HepG2 (cell line): Measurements from ENCODE around the gene CCDC30. TPM values are rescaled to one million over a fixed set of nuclear protein-coding genes. Genes with fewer than 3 reads are reported as not detected.
A peak's percentile ranks its signal among the peaks of the same experiment; 100 is the strongest.

Source experiments
- ATAC-seq: fragments of 200-7000 bp; cut with Tn5 transposase; 3 replicates; pipeline ENCODE4 v1.9.1; 2020; ENCODE audit warnings: mild to moderate bottlenecking, moderate library complexity
- Bru-seq: library from RNA; stranded (reverse); fragments of 400-500 nt; gene quantifications from one replicate; lab custom pipeline; 2021; lab: Mats Ljungman, UMichigan
- BruChase-seq, 2 experiments: library from RNA; stranded (reverse); fragments of 400-500 nt; gene quantifications; one replicate each; lab custom pipeline; 2021; lab: Mats Ljungman, UMichigan
- BruUV-seq: library from RNA; stranded (reverse); fragments of 400-500 nt; replicated peaks from 2 replicates; lab custom pipeline; 2021; lab: Mats Ljungman, UMichigan
- CTCF ChIA-PET: fragments of 300-600 bp; formaldehyde crosslinking; extraction: SDS; loops from one replicate; lab custom pipeline; 2021; ENCODE audit warnings: low total read pairs, inconsistent platforms, low intra/inter-chr PET ratio; lab: Yijun Ruan, JAX
- POLR2A ChIA-PET: fragments of 350-600 bp; sonication (Branson Sonifier 250); formaldehyde crosslinking; loops from one replicate; lab custom pipeline; 2020; ENCODE audit warnings: antibody characterized with exemption, inconsistent platforms; lab: Yijun Ruan, JAX
- DNase-seq: peaks from one replicate; pipeline ENCODE4 v3.0.0-alpha.2; 2015; ENCODE audit warnings: low spot score
- FAIRE-seq: peaks from 3 replicates; lab custom pipeline; 2011; peaks lifted over from hg19 to GRCh38; lab: Jason Lieb, UNC
- H2AFZ ChIP-seq: one replicate; pipeline ENCODE4 v1.6.1; 2011; ENCODE audit warnings: low read length, inconsistent platforms
- H3K27ac ChIP-seq: fragments of 300-600 bp; 3 replicates; pipeline ENCODE4 v1.8.0; 2011; ENCODE audit warnings: mixed run types, mild to moderate bottlenecking, mixed read lengths, low read length, inconsistent platforms; ENCODE audit not compliant: insufficient read depth; ENCODE audit errors: extremely low read length
- H3K27me3 ChIP-seq, 2 experiments: fragments of 200-600 bp in 1 of 2; 2 replicates in 1 of 2; 3 replicates in 1 of 2; pipeline versions ENCODE4 v1.6.0 to v1.8.0; 2011; ENCODE audit warnings: low read length in 2 of 2, mild to moderate bottlenecking in 2 of 2, moderate library complexity in 2 of 2, inconsistent platforms in 1 of 2; ENCODE audit not compliant: insufficient read depth in 2 of 2, control insufficient read depth in 1 of 2
- H3K36me3 ChIP-seq, 2 experiments: fragments of 200-600 bp in 1 of 2; replicated peaks in 1 of 2; 2 replicates in 1 of 2; 3 replicates in 1 of 2; pipeline versions ENCODE4 v1.5.1 to v1.8.0; 2011; ENCODE audit warnings: low read length in 2 of 2, inconsistent platforms in 1 of 2; ENCODE audit not compliant: insufficient read depth in 2 of 2, control insufficient read depth in 1 of 2
- H3K4me1 ChIP-seq: 2 replicates; pipeline ENCODE4 v1.5.1; 2012; ENCODE audit warnings: low read length, inconsistent platforms; ENCODE audit not compliant: insufficient read depth
- H3K4me2 ChIP-seq: 2 replicates; pipeline ENCODE4 v1.6.0; 2011; ENCODE audit warnings: low read depth, low read length, inconsistent platforms
- H3K4me3 ChIP-seq, 3 experiments: fragments of 200-600 bp in 1 of 3; sonication (generic), shearing (Covaris generic) in 1 of 3; replicated peaks in 1 of 3; 2 replicates each; pipeline ENCODE4 v1.5.1; 2011 to 2016; ENCODE audit warnings: low read length in 3 of 3, inconsistent platforms in 2 of 3, low read depth in 2 of 3, mild to moderate bottlenecking in 2 of 3, control low read depth in 1 of 3, mixed read lengths in 1 of 3; ENCODE audit not compliant: insufficient read depth in 1 of 3
- H3K79me2 ChIP-seq: one replicate; pipeline ENCODE4 v1.6.1; 2011; ENCODE audit warnings: low read length, inconsistent platforms; ENCODE audit not compliant: insufficient read depth
- H3K9ac ChIP-seq: 2 replicates; pipeline ENCODE4 v1.6.0; 2011; ENCODE audit warnings: mild to moderate bottlenecking, low read depth, low read length, inconsistent platforms; ENCODE audit not compliant: insufficient read depth
- H3K9me3 ChIP-seq: 2 replicates; pipeline ENCODE4 v1.5.1; 2012; ENCODE audit warnings: mild to moderate bottlenecking, low read length
- H4K20me1 ChIP-seq: 2 replicates; pipeline ENCODE4 v1.6.0; 2011; ENCODE audit warnings: inconsistent platforms, mild to moderate bottlenecking, low read length, moderate library complexity; ENCODE audit not compliant: insufficient read depth
- CCAR2 ChIP-seq: fragments of 200-400 bp; formaldehyde crosslinking; optimal IDR thresholded peaks from 2 replicates; pipeline ENCODE3; 2018; ENCODE audit warnings: low read depth, mild to moderate bottlenecking, low read length, moderate library complexity
- CEBPB ChIP-seq: IDR thresholded peaks from 2 replicates; pipeline ENCODE4 v1.6.1; 2011; ENCODE audit warnings: low read depth, low read length, improper control_type of control experiment, borderline replicate concordance
- CENPT ChIP-seq: sonication (generic); formaldehyde crosslinking; IDR thresholded peaks from 2 replicates; pipeline ENCODE4 v1.8.0; 2022; ENCODE audit warnings: low read depth, mild to moderate bottlenecking, moderate library complexity, missing genetic modification reagents
- HNF4G ChIP-seq, 2 experiments: sonication (generic) in 1 of 2; formaldehyde crosslinking in 1 of 2; IDR thresholded peaks; 2 replicates each; pipeline versions ENCODE4 v1.4.0 to v1.6.1; 2011 to 2020; ENCODE audit warnings: borderline replicate concordance in 2 of 2, low read depth in 2 of 2, mild to moderate bottlenecking in 2 of 2, low read length in 1 of 2, missing genetic modification reagents in 1 of 2, moderate library complexity in 1 of 2
- HOXA3 ChIP-seq: sonication (generic); formaldehyde crosslinking; IDR thresholded peaks from 2 replicates; pipeline ENCODE4 v1.5.0; 2020; ENCODE audit warnings: missing genetic modification reagents
- MED13 ChIP-seq: sonication (generic); formaldehyde crosslinking; IDR thresholded peaks from 2 replicates; pipeline ENCODE4 v1.5.0; 2020; ENCODE audit warnings: missing genetic modification reagents
- MZF1 ChIP-seq: sonication (generic); formaldehyde crosslinking; IDR thresholded peaks from 2 replicates; pipeline ENCODE4 v1.8.1; 2023; ENCODE audit warnings: mild to moderate bottlenecking, missing genetic modification reagents, borderline replicate concordance
- REPIN1 ChIP-seq: sonication (generic); formaldehyde crosslinking; IDR thresholded peaks from 2 replicates; pipeline ENCODE4 v1.8.0; 2022; ENCODE audit warnings: missing genetic modification reagents, low read depth, mild to moderate bottlenecking, borderline replicate concordance
- SKI ChIP-seq: fragments of 450-650 bp; IDR thresholded peaks from one replicate; pipeline ENCODE4 v1.6.1; 2018; ENCODE audit warnings: mild to moderate bottlenecking; ENCODE audit not compliant: partially characterized antibody
- ZNF101 ChIP-seq: sonication (generic); formaldehyde crosslinking; IDR thresholded peaks from 2 replicates; pipeline ENCODE4 v1.4.0; 2020; ENCODE audit warnings: mild to moderate bottlenecking, low read depth, missing genetic modification reagents, borderline replicate concordance
- ZNF563 ChIP-seq: sonication (generic); formaldehyde crosslinking; IDR thresholded peaks from 2 replicates; pipeline ENCODE4 v1.8.0; 2022; ENCODE audit warnings: mild to moderate bottlenecking, moderate library complexity, missing genetic modification reagents
- ZNF564 ChIP-seq: sonication (generic); formaldehyde crosslinking; IDR thresholded peaks from 2 replicates; pipeline ENCODE4 v1.8.1; 2023; ENCODE audit warnings: mild to moderate bottlenecking, missing genetic modification reagents
- ZNF792 ChIP-seq: IDR thresholded peaks from 2 replicates; pipeline ENCODE4 v1.6.1; 2016
- ZNF800 ChIP-seq: sonication (generic); formaldehyde crosslinking; IDR thresholded peaks from 2 replicates; pipeline ENCODE4 v1.4.0; 2020; ENCODE audit warnings: missing genetic modification reagents
- WGBS: methylation state at CpG from one replicate; pipeline ENCODE4 v1.1.6; 2017; ENCODE audit warnings: low lambda C conversion rate; 5-methylcytosine and 5-hydroxymethylcytosine counted together
- in situ Hi-C: cut with HindIII; loops from 2 replicates; pipeline ENCODE4 v1.10.0; 2017; ENCODE audit warnings: low pct_unique_long_range_greater_than_20kb; ENCODE audit not compliant: extremely low pct_ligation_motif_present
- intact Hi-C: fragments of 100-400 bp; cut with micrococcal nuclease; formaldehyde crosslinking; loops from one replicate; pipeline ENCODE4 v1.10.0; 2022; ENCODE audit not compliant: unreplicated experiment
- long read RNA-seq, 2 experiments: library from RNA in 1 of 2; library from polyadenylated mRNA in 1 of 2; stranded (forward) in 1 of 2; unstranded in 1 of 2; transcript quantifications; one replicate each; pipeline ENCODE4 v2.0.0, GENCODE V29; 2019 to 2022
- polyA minus RNA-seq, 3 experiments: library from RNA; depleted of rRNA, polyadenylated mRNA; stranded (reverse); fragments of >200 nt; gene quantifications; 2 replicates each; pipeline ENCODE4 v1.2.3, GENCODE V29; 2011; ENCODE audit warnings: low replicate concordance in 1 of 3
- polyA plus RNA-seq, 8 experiments: library from polyadenylated mRNA; depleted of rRNA in 3 of 8; stranded (reverse) in 7 of 8; unstranded in 1 of 8; fragments of >200 nt; fragmentation: Illumina TruSeq in 4 of 8; extraction: Trizol in 4 of 8; gene quantifications; 2 replicates each; pipeline versions ENCODE4 v1.2.1 to v1.2.3, GENCODE V29; 2011 to 2016; ENCODE audit warnings: low read depth in 4 of 8, missing spikeins in 1 of 8, mixed read lengths in 1 of 8; ENCODE audit not compliant: insufficient read depth in 1 of 8
- total RNA-seq, 5 experiments: library from RNA; depleted of rRNA; stranded (reverse); fragments of >200 nt; fragmentation: Illumina TruSeq; extraction: Trizol; gene quantifications; 2 replicates each; pipeline ENCODE4 v1.2.3, GENCODE V29; 2016; ENCODE audit warnings: low read depth in 1 of 5
- TF ChIP-seq, protein P1 (sequence below): IDR thresholded peaks from 2 replicates; pipeline ENCODE4 v1.6.1; 2018; ENCODE audit warnings: missing genetic modification reagents, mild to moderate bottlenecking, missing compliant biosample characterization

The CCDC30 gene
- total RNA-seq (2016; rRNA removed; fragmentation: Illumina TruSeq; extraction: Trizol) (0.77 and 1.2 TPM in 2 replicates), polyA plus RNA-seq (2011; rRNA removed) (0.25 and 0.29 TPM in 2 replicates), polyA minus RNA-seq (2011; rRNA and poly(A)+ RNA removed; ENCODE audit: low replicate concordance) (0.50 and 1.3 TPM in 2 replicates), Bru-seq, nascent RNA (percentile 36 among the genes with signal in this experiment), BruChase-seq, experiment 1, labeled RNA remaining after a 6-hour chase (percentile 28 among the genes with signal in this experiment), BruChase-seq, experiment 2, labeled RNA remaining after a 2-hour chase (percentile 36 among the genes with signal in this experiment)
- 0.26 and 0.91 TPM in 2 replicates for total RNA-seq (2016; cell fraction: cytosol; rRNA removed; fragmentation: Illumina TruSeq; extraction: Trizol; ENCODE audit: low read depth)
- 0.56 and 0.84 TPM in 2 replicates for total RNA-seq (2016; cell fraction: insoluble cytoplasmic fraction; rRNA removed; fragmentation: Illumina TruSeq; extraction: Trizol)
- total RNA-seq (2016; cell fraction: membrane; rRNA removed; fragmentation: Illumina TruSeq; extraction: Trizol) = 0.48 and 0.74 TPM in 2 replicates
- total RNA-seq (2016; cell fraction: nucleus; rRNA removed; fragmentation: Illumina TruSeq; extraction: Trizol) = 1.5 and 2.3 TPM in 2 replicates
- polyA plus RNA-seq (2011; cell fraction: cytosol; rRNA removed) = 0.17 and 0.37 TPM in 2 replicates
- 0.76 and 1.2 TPM in 2 replicates for polyA plus RNA-seq (2011; cell fraction: nucleus; rRNA removed)
- 0.66 and 1.2 TPM in 2 replicates for polyA plus RNA-seq (2012)
- polyA plus RNA-seq (2016; cell fraction: cytosol; fragmentation: Illumina TruSeq; extraction: Trizol; ENCODE audit: low read depth) = 0.37 and 1.2 TPM in 2 replicates
- polyA plus RNA-seq (2016; cell fraction: insoluble cytoplasmic fraction; fragmentation: Illumina TruSeq; extraction: Trizol; ENCODE audit: low read depth) = 0.90 and 1.1 TPM in 2 replicates
- 0.55 and 1.2 TPM in 2 replicates for polyA plus RNA-seq (2016; cell fraction: membrane; fragmentation: Illumina TruSeq; extraction: Trizol; ENCODE audit: low read depth)
- polyA plus RNA-seq (2016; cell fraction: nucleus; fragmentation: Illumina TruSeq; extraction: Trizol; ENCODE audit: insufficient read depth, low read depth) = 4.6 and 5.3 TPM in 2 replicates
- polyA minus RNA-seq (2011; cell fraction: cytosol; rRNA and poly(A)+ RNA removed) = 0.89 TPM in 1 of 2 replicates, not detected in the other
- 3.7 and 5.3 TPM in 2 replicates for polyA minus RNA-seq (2011; cell fraction: nucleus; rRNA and poly(A)+ RNA removed)
- long read RNA-seq, experiment 1 = 0 reads
- long read RNA-seq, experiment 2 = 0 reads

DNA sequence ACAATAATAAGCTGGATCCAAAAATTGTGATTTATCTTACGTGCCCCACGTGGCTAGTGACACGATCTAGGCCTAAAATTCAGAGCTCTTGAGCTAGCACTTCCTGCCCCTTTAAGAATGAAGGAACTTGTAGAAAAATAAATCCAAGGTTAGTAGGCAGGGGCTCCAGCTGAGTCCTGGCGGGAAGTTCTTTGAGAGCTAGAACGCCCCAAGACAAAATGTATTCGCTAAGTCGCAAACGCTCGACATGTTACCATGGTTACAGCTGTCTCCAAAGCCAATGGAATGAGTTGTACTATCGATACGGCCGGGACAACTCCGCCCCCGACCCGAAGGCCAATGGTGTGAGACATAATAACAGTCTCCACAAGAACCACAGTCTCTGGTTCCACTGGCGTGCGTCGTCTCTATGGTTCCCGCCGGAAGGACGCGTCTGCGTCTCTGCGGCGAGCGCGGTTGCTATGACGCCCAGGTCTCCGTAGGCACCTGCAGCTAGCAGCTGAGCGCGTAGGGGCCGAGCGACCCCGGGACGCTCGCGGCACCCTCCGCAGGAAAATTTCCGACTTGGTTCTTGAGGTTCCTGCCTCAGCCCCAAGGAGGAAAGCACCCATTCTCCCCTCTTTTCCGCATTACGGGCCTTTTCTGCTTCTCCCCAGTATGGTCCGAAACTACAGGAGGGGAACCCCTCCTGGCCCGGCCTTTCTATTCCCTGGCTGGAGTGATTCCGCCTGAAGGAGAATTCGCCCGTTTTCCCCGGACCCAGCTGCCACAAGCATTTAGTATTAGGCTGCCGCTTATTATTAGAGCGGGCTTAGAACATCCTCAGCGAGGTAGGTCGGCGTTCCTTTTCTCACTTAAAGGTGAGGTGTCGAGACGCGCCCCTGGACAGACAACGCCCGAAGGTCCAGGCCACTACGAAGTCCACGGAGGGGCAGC, at the start of gene CCDC30:
Gene CCDC30 (plus strand): TSS at position 459 of the 936 bp plus-strand sequence. CDS start 17,266 bp downstream, outside the sequence.
- H3K4me2 ChIP-seq = peak within 1 kb of the TSS; percentile 88
- DNase-seq (peak; percentile 97), ATAC-seq (peak; percentile 99), FAIRE-seq (peak; percentile 98)
- intact Hi-C loops (loop anchor here (5.0 kb wide), 1 partner anchor 126 kb away; the partner anchor contains the start of gene FOXJ3), in situ Hi-C loops (no loop called here)
- CTCF ChIA-PET = no interaction called here
- H3K36me3 ChIP-seq = peaks cover 0 to 6% of the 10 kb centered on the region in 2 experiments; a peak in 2 of 5 replicates
- peaks cover 4% of the 10 kb centered on the region for H3K79me2 ChIP-seq
- BruUV-seq = no TSS peak
- H4K20me1 ChIP-seq = no peaks in the 10 kb centered on the region
- peak within 1 kb of the TSS; percentile 50 for H3K9ac ChIP-seq
- no peaks in the 10 kb centered on the region for H3K27me3 ChIP-seq
- POLR2A ChIA-PET = no interaction called here
- H2AFZ ChIP-seq = no peak within 1 kb of the TSS
- H3K9me3 ChIP-seq = no peaks in the 10 kb centered on the region
- peak within 1 kb of the TSS; percentile 54 for H3K27ac ChIP-seq
- WGBS = 5% methylated on average over 20 of the region's 59 CpGs
- peaks cover 43% of the 10 kb centered on the region for H3K4me1 ChIP-seq
- H3K4me3 ChIP-seq = peak within 1 kb of the TSS; percentile 65 to 85 (median 70)
- TF ChIP-seq ZNF800 (CRISPR knock-in tag) (no peak), HOXA3 (CRISPR knock-in tag) (no peak), CCAR2 (no peak), ZNF563 (CRISPR knock-in tag) (no peak), SKI (peak; percentile 75), CENPT (CRISPR knock-in tag) (no peak), ZNF101 (no peak), MZF1 (CRISPR knock-in tag) (no peak), MED13 (no peak), CEBPB (no peak), HNF4G (IDR thresholded peaks at IDR 0.05; ENCODE audit: borderline replicate concordance, low read depth, low read length) (no peak), HNF4G (CRISPR knock-in tag; IDR thresholded peaks at IDR 0.05; ENCODE audit: borderline replicate concordance, low read depth) (no peak), REPIN1 (CRISPR knock-in tag) (peak; percentile 51; the same call in 1 of the 2 replicates), ZNF564 (CRISPR knock-in tag) (no peak), ZNF792 (CRISPR knock-in tag) (no peak)
- TF ChIP-seq, protein P1, sequence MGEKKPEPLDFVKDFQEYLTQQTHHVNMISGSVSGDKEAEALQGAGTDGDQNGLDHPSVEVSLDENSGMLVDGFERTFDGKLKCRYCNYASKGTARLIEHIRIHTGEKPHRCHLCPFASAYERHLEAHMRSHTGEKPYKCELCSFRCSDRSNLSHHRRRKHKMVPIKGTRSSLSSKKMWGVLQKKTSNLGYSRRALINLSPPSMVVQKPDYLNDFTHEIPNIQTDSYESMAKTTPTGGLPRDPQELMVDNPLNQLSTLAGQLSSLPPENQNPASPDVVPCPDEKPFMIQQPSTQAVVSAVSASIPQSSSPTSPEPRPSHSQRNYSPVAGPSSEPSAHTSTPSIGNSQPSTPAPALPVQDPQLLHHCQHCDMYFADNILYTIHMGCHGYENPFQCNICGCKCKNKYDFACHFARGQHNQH (CRISPR knock-in tag) = peak; percentile 61; the same call in 1 of the 2 replicates
